DOHH2 (cell line): ENCODE measurements around the gene NPPA.

Experiments
- CTCF ChIP-seq: fragments of 200-600 bp; sonication (generic); IDR thresholded peaks from one replicate; pipeline ENCODE4 v1.5.1; 2014; ENCODE audit warnings: antibody characterized with exemption, mild to moderate bottlenecking, low read depth, low read length; ENCODE audit not compliant: poor library complexity, severe bottlenecking
- EZH2phosphoT487 ChIP-seq: fragments of 200-600 bp; sonication (generic); IDR thresholded peaks from 2 replicates; pipeline ENCODE4 v1.6.1; 2017; ENCODE audit warnings: borderline replicate concordance, mild to moderate bottlenecking, antibody characterized with exemption, low read length, moderate library complexity, mixed read lengths

DNA sequence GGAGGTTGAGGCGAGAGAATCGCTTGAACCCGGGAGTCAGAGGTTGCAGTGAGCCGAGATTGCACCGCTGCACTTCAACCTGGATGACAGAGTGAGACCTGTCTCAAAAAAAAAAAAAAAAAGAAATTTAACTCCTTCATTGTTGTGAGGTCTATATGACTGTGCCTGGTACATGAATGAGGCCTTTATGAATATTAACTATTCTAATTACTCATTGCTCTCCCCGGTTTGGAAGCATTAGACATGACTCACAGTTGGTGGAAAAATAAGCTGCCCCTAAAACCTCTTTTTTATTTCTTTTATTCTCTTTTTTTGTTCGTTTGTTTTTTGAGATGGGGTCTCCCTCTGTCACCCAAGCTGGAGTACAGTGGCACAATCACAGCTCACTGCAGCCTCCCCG lies 7.8 kb upstream of the NPPA start:
- TF ChIP-seq CTCF: no peak
- TF ChIP-seq EZH2phosphoT487: no peak
